Measurements from ENCODE around the gene POLR2E. TPM values are rescaled to one million over a fixed set of nuclear protein-coding genes. Genes with fewer than 3 reads are reported as not detected.

Gene POLR2E
- total RNA-seq, 1 experiment from 2014 or later, result 261 TPM

DNA sequence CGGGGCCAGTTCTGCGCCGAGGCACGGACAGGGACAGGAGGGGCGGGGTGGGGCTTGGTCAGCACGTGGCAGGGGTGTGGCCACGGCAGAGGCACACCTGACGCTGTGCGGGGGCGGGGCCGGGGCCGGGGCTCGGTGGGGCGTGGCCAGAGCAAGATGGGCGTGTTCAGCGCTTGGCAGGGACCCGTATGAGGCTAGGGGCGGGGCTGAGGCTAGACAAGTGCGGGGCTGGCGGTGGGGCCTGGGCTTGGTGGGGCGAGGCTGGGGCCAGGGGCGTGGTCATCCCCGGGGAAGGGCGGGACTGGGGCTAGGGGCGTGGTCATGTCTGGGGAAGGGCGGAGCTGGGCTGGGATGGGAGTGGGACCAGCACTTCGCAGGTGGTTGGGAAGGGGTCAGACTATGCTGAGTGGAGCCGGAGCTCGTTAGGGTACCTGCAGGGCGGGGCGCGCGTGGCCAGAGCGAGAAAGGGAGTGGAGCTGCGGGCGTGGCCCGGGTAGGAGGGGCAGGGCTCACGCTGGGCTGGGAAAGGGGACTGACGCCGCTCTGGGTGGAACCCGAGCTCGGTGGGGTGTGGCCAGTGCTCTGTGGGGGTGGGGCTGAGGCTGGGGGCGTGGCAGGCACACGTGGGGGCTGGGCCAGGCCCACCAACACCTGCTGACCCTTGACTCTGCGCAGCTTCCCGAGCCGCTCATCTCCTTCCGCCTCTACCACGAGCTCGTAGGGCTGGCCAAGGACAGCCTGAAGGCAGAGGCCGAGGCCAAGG, 12.8 kb downstream of the POLR2E start:
- H3K4me3 Mint-ChIP-seq, result peak overlapping the region; percentile 73 to 78
- H3K27ac Mint-ChIP-seq, result peak overlapping the region; percentile 92 to 94 (median 93); a peak in 5 of 7 replicates
- Histone ChIP-seq H2BK5ac (ENCODE audit: insufficient read length, low read length) (no peak overlapping the region), H3K9me3 (ENCODE audit: control insufficient read depth, low read depth, low read length) (no peaks in the 10 kb centered on the region), H4K5ac (ENCODE audit: insufficient read length, low read depth, low read length) (no peak overlapping the region), H2BK20ac (ENCODE audit: low read depth, low read length, poor library complexity, severe bottlenecking) (no peak overlapping the region), H4K20me1 (ENCODE audit: control insufficient read depth, insufficient read depth, insufficient read length) (no peaks in the 10 kb centered on the region), H2AK5ac (ENCODE audit: insufficient read length, low read length) (no peak overlapping the region), H3K4me1 (ENCODE audit: insufficient read depth, low read length) (no peaks in the 10 kb centered on the region), H2BK12ac (ENCODE audit: insufficient read length, low read depth, low read length) (no peak overlapping the region), H3K4ac (ENCODE audit: low read depth, low read length) (no peak overlapping the region), H3K9ac (ENCODE audit: extremely low read depth, insufficient read length, low read length) (no peak overlapping the region), H3K14ac (ENCODE audit: insufficient read depth, low read length) (no peak overlapping the region), H4K8ac (replicated peaks; ENCODE audit: insufficient read length, low read depth, low read length) (no peak overlapping the region), H3K4me2 (ENCODE audit: insufficient read depth, insufficient read length, low read length) (peak overlapping the region; percentile 26), H2AFZ (ENCODE audit: low read length) (no peak overlapping the region), H3K79me2 (ENCODE audit: insufficient read depth, low read length) (no peaks in the 10 kb centered on the region), H2BK15ac (ENCODE audit: low read depth, low read length) (no peak overlapping the region), H3K27ac (ENCODE audit: insufficient read length, low read depth, low read length) (no peak overlapping the region), H3K23ac (ENCODE audit: insufficient read length, low read depth, low read length) (no peak overlapping the region), H2BK120ac (ENCODE audit: low read depth, low read length, poor library complexity, severe bottlenecking) (no peak overlapping the region), H3K18ac (ENCODE audit: insufficient read length, low read depth, low read length) (no peak overlapping the region), H3T11ph (ENCODE audit: low read length) (no peak overlapping the region), H3K27me3 (ENCODE audit: insufficient read depth, low read length) (no peaks in the 10 kb centered on the region), H3K23me2 (ENCODE audit: insufficient read length, low read depth, low read length, poor library complexity, severe bottlenecking) (no peaks in the 10 kb centered on the region), H3K79me1 (ENCODE audit: insufficient read depth, low read depth, low read length, poor library complexity, severe bottlenecking) (no peaks in the 10 kb centered on the region), H4K91ac (ENCODE audit: insufficient read length, low read depth, low read length) (no peak overlapping the region), H3K56ac (ENCODE audit: insufficient read length, low read depth, low read length) (no peak overlapping the region)
- DNase-seq, result peak; percentile 100
- WGBS (ENCODE audit: extremely low coverage, insufficient read length, low lambda C conversion rate), result no CpG with 5 or more reads among the region's 51 CpGs
- peaks cover 1% of the 10 kb centered on the region for H3K27me3 Mint-ChIP-seq (ENCODE audit: low read depth)
- H3K4me1 Mint-ChIP-seq, result peaks cover 3 to 9% of the 10 kb centered on the region in 2 experiments; a peak in 2 of 4 replicates
- H3K9me3 Mint-ChIP-seq, result no peaks in the 10 kb centered on the region
- TF ChIP-seq, protein P1, sequence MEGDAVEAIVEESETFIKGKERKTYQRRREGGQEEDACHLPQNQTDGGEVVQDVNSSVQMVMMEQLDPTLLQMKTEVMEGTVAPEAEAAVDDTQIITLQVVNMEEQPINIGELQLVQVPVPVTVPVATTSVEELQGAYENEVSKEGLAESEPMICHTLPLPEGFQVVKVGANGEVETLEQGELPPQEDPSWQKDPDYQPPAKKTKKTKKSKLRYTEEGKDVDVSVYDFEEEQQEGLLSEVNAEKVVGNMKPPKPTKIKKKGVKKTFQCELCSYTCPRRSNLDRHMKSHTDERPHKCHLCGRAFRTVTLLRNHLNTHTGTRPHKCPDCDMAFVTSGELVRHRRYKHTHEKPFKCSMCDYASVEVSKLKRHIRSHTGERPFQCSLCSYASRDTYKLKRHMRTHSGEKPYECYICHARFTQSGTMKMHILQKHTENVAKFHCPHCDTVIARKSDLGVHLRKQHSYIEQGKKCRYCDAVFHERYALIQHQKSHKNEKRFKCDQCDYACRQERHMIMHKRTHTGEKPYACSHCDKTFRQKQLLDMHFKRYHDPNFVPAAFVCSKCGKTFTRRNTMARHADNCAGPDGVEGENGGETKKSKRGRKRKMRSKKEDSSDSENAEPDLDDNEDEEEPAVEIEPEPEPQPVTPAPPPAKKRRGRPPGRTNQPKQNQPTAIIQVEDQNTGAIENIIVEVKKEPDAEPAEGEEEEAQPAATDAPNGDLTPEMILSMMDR (conservative IDR thresholded peaks at IDR 0.05), result no peak
- H3K36me3 Mint-ChIP-seq (ENCODE audit: insufficient read depth in 1 of 3, low read depth in 3 of 3), result peaks cover 10 to 45% (median 37%) of the 10 kb centered on the region in 3 experiments; a peak in 6 of 7 replicates
